HEK293T (cell line): Measurements from ENCODE around the gene EMP1.

Experiments used
- CTCF ChIA-PET: fragments of 350-600 bp; formaldehyde crosslinking; extraction: SDS; loops from one replicate; lab custom pipeline; 2021; ENCODE audit warnings: antibody characterized with exemption, inconsistent platforms; lab: Yijun Ruan, JAX
- POLR2A ChIA-PET: fragments of 350-600 bp; formaldehyde crosslinking; extraction: SDS; loops from one replicate; lab custom pipeline; 2020; ENCODE audit warnings: antibody characterized with exemption, inconsistent platforms; lab: Yijun Ruan, JAX
- DNase-seq: peaks from one replicate; pipeline ENCODE4 v3.0.0; 2012; ENCODE audit warnings: mixed read lengths; ENCODE audit errors: extremely low spot score
- ARNT ChIP-seq: fragments of 450-650 bp; IDR thresholded peaks from 2 replicates; pipeline ENCODE4 v1.6.1; 2017; ENCODE audit warnings: mild to moderate bottlenecking
- BHLHE40 ChIP-seq: fragments of 450-650 bp; IDR thresholded peaks from 2 replicates; pipeline ENCODE4 v1.6.1; 2016; ENCODE audit warnings: mild to moderate bottlenecking, moderate library complexity, borderline replicate concordance
- CTBP1 ChIP-seq: fragments of 450-650 bp; IDR thresholded peaks from 2 replicates; pipeline ENCODE4 v1.6.1; 2016; ENCODE audit warnings: borderline replicate concordance
- ELF4 ChIP-seq: fragments of 450-650 bp; IDR thresholded peaks from 2 replicates; pipeline ENCODE4 v1.6.1; 2017; ENCODE audit warnings: antibody characterized with exemption
- FOXA1 ChIP-seq: fragments of 450-650 bp; IDR thresholded peaks from 2 replicates; pipeline ENCODE4 v1.6.1; 2016; ENCODE audit warnings: mild to moderate bottlenecking
- FOXK2 ChIP-seq: fragments of 450-650 bp; IDR thresholded peaks from 2 replicates; pipeline ENCODE4 v1.6.1; 2016; ENCODE audit warnings: mild to moderate bottlenecking
- FOXM1 ChIP-seq: fragments of 450-650 bp; IDR thresholded peaks from 2 replicates; pipeline ENCODE4 v1.6.1; 2017; ENCODE audit warnings: mild to moderate bottlenecking, borderline replicate concordance
- HDGF ChIP-seq: fragments of 450-650 bp; IDR thresholded peaks from 2 replicates; pipeline ENCODE4 v1.6.1; 2017; ENCODE audit warnings: antibody characterized with exemption, borderline replicate concordance
- L3MBTL2 ChIP-seq: fragments of 450-650 bp; conservative IDR thresholded peaks from 2 replicates; pipeline ENCODE4 v1.6.1; 2016; ENCODE audit warnings: mild to moderate bottlenecking
- LEF1 ChIP-seq: fragments of 450-650 bp; IDR thresholded peaks from 2 replicates; pipeline ENCODE4 v1.6.1; 2017; ENCODE audit warnings: mild to moderate bottlenecking, borderline replicate concordance
- NFRKB ChIP-seq: fragments of 450-650 bp; IDR thresholded peaks from 2 replicates; pipeline ENCODE4 v1.6.1; 2016; ENCODE audit warnings: mild to moderate bottlenecking, moderate library complexity
- PKNOX1 ChIP-seq: fragments of 450-650 bp; IDR thresholded peaks from 2 replicates; pipeline ENCODE4 v1.6.1; 2016
- SP1 ChIP-seq: fragments of 450-650 bp; IDR thresholded peaks from 2 replicates; pipeline ENCODE4 v1.6.1; 2017
- SUZ12 ChIP-seq: fragments of 450-650 bp; IDR thresholded peaks from 2 replicates; pipeline ENCODE4 v1.6.1; 2016; ENCODE audit warnings: mild to moderate bottlenecking
- TARDBP ChIP-seq: fragments of 450-650 bp; IDR thresholded peaks from 2 replicates; pipeline ENCODE4 v1.6.1; 2016
- ZNF384 ChIP-seq: fragments of 450-650 bp; IDR thresholded peaks from 2 replicates; pipeline ENCODE4 v1.6.1; 2016

The EMP1 gene

GRCh38 chr12:13206560-13206897, 10.0 kb downstream of the EMP1 start:
- CTCF ChIA-PET = interaction anchor here (0.6 to 3.4 kb wide), 4 partner anchors 107 to 290 kb away, joined by 3 to 15 read pairs (median 4); no protein-coding TSS in a partner anchor
- POLR2A ChIA-PET = no interaction called here
- no peak for DNase-seq
- TF ChIP-seq LEF1 = no peak
- no peak for TF ChIP-seq HDGF
- TF ChIP-seq ARNT = no peak
- TF ChIP-seq ZNF384 = no peak
- TF ChIP-seq FOXK2 = no peak
- TF ChIP-seq FOXA1 = no peak
- TF ChIP-seq L3MBTL2 = no peak
- no peak for TF ChIP-seq TARDBP
- TF ChIP-seq CTBP1 = no peak
- no peak for TF ChIP-seq SP1

- no peak for DNase-seq
- POLR2A ChIA-PET = no interaction called here
Observed at GRCh38 chr12:13208533-13209435, 12.3 kb downstream of the EMP1 start.

GRCh38 chr12:13209436-13210235, 13.1 kb downstream of the EMP1 start:
- DNase-seq = no peak
- ChIA-PET CTCF (interaction anchor here (1.3 to 4.1 kb wide), 2 partner anchors 105 to 110 kb away, joined by 3 to 31 read pairs; no protein-coding TSS in a partner anchor), POLR2A (no interaction called here)
- no peak for TF ChIP-seq LEF1
- TF ChIP-seq ZNF384 = no peak
- TF ChIP-seq L3MBTL2 = no peak
- no peak for TF ChIP-seq PKNOX1
- TF ChIP-seq NFRKB = no peak
- no peak for TF ChIP-seq FOXK2
- no peak for TF ChIP-seq ELF4

More at GRCh38 chr12:13208533-13209435, 12.3 kb downstream of the EMP1 start:
- CTCF ChIA-PET = interaction anchor here (0.9 to 3.4 kb wide), 5 partner anchors 8 to 114 kb away, joined by 3 to 15 read pairs (median 4); no protein-coding TSS in a partner anchor
- TF ChIP-seq FOXM1 (no peak), SP1 (no peak), SUZ12 (no peak), CTBP1 (no peak), ELF4 (no peak), FOXA1 (no peak), BHLHE40 (no peak), HDGF (no peak), PKNOX1 (no peak), TARDBP (no peak), FOXK2 (no peak), NFRKB (no peak), L3MBTL2 (no peak), ZNF384 (no peak), LEF1 (no peak), ARNT (no peak)

DNA sequence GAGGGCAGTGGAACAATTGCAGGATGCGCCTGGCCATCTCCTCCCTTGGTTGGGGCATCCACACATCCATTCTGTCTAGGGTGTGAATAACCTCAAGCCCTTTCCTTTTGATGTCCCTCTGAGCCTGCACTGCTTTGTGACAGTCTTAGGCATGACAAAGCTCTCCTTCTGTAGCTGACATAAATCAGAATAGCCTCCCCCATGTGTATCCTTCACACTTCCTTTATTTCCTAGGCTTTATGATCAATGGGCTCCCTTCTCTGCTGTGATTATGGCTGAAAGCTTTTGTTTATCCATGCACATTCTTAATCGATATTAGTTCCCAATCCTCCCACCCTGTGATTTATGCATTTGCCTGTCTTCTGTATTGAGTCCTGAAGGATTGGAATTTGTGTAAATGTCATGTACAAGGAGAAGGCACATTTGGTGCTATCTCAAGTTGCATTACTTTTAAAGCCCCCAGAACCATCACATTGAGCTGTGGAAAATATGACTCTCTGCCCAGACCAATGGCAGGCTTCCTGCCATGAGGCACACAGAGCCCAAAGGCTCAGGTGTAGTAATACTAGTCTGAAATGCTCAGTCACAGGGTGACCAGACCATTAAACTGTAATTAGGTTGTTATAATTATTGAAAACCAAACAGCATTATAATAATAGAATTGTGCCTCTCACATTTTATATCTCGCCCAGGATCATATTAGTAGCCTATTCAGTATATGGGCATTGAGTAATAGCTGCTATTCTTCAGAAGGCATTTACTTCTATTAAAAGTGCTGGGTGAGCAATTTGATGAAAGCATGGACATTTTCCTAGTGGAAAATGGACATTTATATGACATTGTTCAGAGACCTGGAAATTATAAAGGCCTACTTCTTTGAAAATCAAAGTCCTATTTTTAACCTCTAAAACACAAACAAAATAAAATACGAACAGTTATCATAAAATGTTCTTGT, 14.0 kb downstream of the EMP1 start:
- no peak for DNase-seq
- ChIA-PET POLR2A (interaction anchor here (1.4 kb wide), 1 partner anchor 111 kb away, joined by 3 read pairs; no protein-coding TSS in a partner anchor), CTCF (interaction anchor here (1.4 to 4.1 kb wide), 8 partner anchors 17 to 297 kb away, joined by 3 to 31 read pairs (median 9); no protein-coding TSS in a partner anchor)
- TF ChIP-seq ARNT (no peak), FOXM1 (no peak), FOXK2 (no peak), TARDBP (no peak), L3MBTL2 (no peak), SP1 (no peak), FOXA1 (no peak), LEF1 (no peak), HDGF (no peak), CTBP1 (no peak), SUZ12 (no peak), ZNF384 (no peak), BHLHE40 (no peak), NFRKB (no peak), PKNOX1 (no peak), ELF4 (no peak)
